BJ (cell line): ENCODE measurements around the gene PPP1R9A. TPM values are rescaled to one million over a fixed set of nuclear protein-coding genes. Genes with fewer than 3 reads are reported as not detected.

Experiments
- CTCF ChIA-PET: fragments of 350-600 bp; formaldehyde crosslinking; extraction: SDS; loops from one replicate; lab custom pipeline; 2021; ENCODE audit warnings: antibody characterized with exemption, inconsistent platforms; lab: Yijun Ruan, JAX
- POLR2A ChIA-PET: fragments of 300-600 bp; sonication (Branson Sonifier 250); formaldehyde crosslinking; extraction: SDS; loops from one replicate; lab custom pipeline; 2021; ENCODE audit warnings: antibody characterized with exemption; lab: Charles Lee
- DNase-seq: peaks from one replicate; pipeline ENCODE4 v3.0.0-alpha.2; 2011; ENCODE audit warnings: low read depth
- H3K27me3 ChIP-seq: 2 replicates; pipeline ENCODE4 v1.6.0; 2011; ENCODE audit warnings: low read length; ENCODE audit not compliant: control insufficient read depth, insufficient read depth
- H3K36me3 ChIP-seq: 2 replicates; pipeline ENCODE4 v1.5.1; 2011; ENCODE audit warnings: low read length; ENCODE audit not compliant: control insufficient read depth, insufficient read depth
- H3K4me3 ChIP-seq: 2 replicates; pipeline ENCODE4 v1.5.1; 2011; ENCODE audit warnings: low read depth, mild to moderate bottlenecking, control low read depth, low read length
- polyA plus RNA-seq: library from polyadenylated mRNA; depleted of rRNA; stranded (reverse); fragments of >200 nt; gene quantifications from 2 replicates; pipeline ENCODE4 v1.2.3, GENCODE V29; 2011
- TF ChIP-seq, protein P1 (sequence below): IDR thresholded peaks from 2 replicates; pipeline ENCODE4 v1.5.1; 2011; ENCODE audit warnings: low read depth, mild to moderate bottlenecking, control low read depth, inconsistent platforms, low read length, moderate library complexity; ENCODE audit not compliant: insufficient read depth

PPP1R9A gene
- polyA plus RNA-seq, 1 experiment, result 0.09 TPM

DNA sequence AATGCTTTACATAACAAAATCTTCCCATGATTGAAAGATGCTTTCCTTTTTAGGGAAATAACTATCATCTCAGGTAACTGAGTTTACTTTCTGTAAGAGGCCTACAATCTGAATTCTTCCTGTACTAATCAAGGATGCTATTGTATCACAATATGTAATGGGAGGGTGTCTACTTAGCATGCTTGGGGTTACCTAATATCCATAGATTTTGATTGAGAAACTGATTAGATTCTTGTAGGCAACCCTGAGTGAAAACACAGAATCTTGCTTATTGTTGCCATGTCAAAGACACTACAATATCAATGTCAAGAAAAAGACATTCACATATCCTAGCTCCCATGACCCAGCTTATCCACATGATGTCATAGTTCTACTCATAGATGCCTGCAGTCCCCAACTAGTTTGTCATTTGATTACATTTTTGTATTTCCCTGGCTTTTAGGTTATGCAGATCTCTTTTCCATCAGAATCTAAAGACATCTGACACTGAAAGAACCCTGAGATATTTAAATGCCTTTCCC is 354.6 kb downstream of the PPP1R9A start:
- ChIA-PET POLR2A (no interaction called here), CTCF (no interaction called here)
- TF ChIP-seq, protein P1, sequence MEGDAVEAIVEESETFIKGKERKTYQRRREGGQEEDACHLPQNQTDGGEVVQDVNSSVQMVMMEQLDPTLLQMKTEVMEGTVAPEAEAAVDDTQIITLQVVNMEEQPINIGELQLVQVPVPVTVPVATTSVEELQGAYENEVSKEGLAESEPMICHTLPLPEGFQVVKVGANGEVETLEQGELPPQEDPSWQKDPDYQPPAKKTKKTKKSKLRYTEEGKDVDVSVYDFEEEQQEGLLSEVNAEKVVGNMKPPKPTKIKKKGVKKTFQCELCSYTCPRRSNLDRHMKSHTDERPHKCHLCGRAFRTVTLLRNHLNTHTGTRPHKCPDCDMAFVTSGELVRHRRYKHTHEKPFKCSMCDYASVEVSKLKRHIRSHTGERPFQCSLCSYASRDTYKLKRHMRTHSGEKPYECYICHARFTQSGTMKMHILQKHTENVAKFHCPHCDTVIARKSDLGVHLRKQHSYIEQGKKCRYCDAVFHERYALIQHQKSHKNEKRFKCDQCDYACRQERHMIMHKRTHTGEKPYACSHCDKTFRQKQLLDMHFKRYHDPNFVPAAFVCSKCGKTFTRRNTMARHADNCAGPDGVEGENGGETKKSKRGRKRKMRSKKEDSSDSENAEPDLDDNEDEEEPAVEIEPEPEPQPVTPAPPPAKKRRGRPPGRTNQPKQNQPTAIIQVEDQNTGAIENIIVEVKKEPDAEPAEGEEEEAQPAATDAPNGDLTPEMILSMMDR, result no peak
- Histone ChIP-seq H3K27me3 (no peaks in the 10 kb centered on the region), H3K4me3 (no peak overlapping the region), H3K36me3 (no peaks in the 10 kb centered on the region)
- DNase-seq, result no peak

DNA sequence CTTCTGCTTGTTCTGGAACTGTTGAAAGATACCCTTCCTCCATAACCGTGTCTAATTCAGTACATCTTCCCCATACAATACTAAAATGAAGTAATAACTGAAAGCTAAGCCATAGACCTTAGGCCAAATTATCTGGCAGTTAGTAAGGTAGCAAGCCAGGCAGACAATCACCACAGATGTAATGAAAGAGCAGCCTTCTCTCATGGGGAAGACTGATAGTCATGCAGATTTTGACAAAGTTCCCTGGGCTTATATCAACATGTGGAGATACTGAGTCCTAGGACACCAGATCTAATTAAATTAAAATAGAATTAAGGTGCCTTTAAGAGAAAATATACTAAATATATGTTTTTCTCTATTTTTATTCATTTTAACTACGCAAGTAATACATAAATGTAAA is 355.5 kb downstream of the PPP1R9A start:
- CTCF ChIA-PET, result no interaction called here
- no peaks in the 10 kb centered on the region for H3K27me3 ChIP-seq
- POLR2A ChIA-PET, result no interaction called here

DNA sequence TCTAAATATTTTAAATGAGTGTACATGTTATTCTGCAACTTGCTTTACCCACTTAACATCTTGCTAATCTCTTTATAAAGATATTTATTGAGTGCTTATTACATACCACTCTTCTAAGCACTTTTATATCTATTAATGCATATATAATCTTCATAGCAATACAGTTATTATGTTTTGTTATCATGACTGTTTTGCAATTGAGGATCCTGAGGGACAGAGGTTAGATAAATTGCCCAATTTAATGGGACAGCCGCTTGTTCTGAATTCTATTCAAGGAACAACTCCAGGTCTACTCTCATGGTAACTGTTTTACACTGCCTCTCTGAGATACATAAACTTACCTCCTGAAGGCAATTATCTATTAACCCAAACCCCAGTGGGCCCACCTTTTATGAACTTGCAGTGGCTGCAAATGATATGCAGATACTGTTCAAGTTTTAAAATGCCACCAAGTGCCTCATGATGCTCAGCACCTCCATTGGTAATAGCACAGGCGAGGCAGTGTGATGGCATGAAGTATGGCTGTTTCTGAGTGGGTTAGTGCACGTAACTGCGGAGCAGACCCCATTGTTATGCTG is 356.5 kb downstream of the PPP1R9A start:
- CTCF ChIA-PET, result no interaction called here
- Histone ChIP-seq H3K27me3 (no peaks in the 10 kb centered on the region), H3K36me3 (no peaks in the 10 kb centered on the region), H3K4me3 (no peak overlapping the region)
- TF ChIP-seq, protein P1, result no peak
- POLR2A ChIA-PET, result no interaction called here
- no peak for DNase-seq

More for the DNA sequence above, 355.5 kb downstream of the PPP1R9A start:
- Histone ChIP-seq H3K4me3 (no peak overlapping the region), H3K36me3 (no peaks in the 10 kb centered on the region)
- TF ChIP-seq, protein P1, result no peak
- DNase-seq, result no peak

DNA sequence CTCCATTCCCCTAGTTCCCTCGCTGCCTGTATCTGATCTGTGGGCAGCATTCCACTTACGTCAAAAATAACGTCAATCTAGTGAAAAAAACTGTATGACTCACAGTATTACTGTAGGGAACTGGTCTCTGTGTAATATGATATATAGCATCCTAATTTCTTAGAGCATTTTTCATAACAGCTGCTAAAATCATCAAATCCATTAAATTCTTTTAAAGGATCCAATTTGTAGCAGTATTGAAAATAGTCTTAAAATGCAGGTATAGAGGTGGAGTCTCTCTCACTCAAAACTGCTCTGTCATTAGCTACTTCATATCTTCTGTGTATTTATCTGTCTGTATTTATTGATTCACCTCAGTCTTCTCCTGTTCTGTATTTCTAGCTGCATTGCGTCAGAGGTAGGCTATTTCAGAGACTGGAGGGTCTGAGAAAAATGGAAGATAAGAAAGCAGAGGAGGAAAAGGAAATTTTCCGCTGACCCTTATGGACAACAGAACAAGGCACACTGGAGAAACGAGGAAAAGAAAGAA is 357.0 kb downstream of the PPP1R9A start:
- POLR2A ChIA-PET, result no interaction called here
- no peak for DNase-seq
- H3K4me3 ChIP-seq, result no peak overlapping the region

DNA sequence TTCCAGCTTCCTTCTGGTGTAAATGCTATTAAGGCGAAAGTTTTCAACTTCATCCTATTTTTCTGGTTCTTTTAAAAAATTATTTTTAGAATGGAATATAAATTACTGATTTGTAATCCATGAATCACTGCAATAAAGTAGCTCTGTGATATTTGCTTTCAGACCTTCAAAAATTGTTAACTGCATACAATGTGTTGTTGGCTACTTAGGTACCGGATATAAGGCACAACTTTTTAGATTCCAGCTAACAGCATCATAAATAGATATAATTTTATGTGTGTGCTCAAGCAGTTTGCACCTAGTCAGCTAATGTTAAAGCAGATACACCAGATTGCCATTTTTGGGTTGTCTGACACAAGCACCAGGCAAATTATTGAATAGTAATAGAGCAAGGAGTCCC is 358.2 kb downstream of the PPP1R9A start:
- POLR2A ChIA-PET, result no interaction called here
- TF ChIP-seq, protein P1, result no peak
- no peaks in the 10 kb centered on the region for H3K36me3 ChIP-seq

More for the DNA sequence above, 357.0 kb downstream of the PPP1R9A start:
- TF ChIP-seq, protein P1, result no peak
- Histone ChIP-seq H3K27me3 (no peaks in the 10 kb centered on the region), H3K36me3 (no peaks in the 10 kb centered on the region)
- CTCF ChIA-PET, result interaction anchor here (1.2 kb wide), 1 partner anchor 18 kb away, joined by 3 read pairs; no protein-coding TSS in a partner anchor

More for the DNA sequence above, 358.2 kb downstream of the PPP1R9A start:
- Histone ChIP-seq H3K4me3 (no peak overlapping the region), H3K27me3 (no peaks in the 10 kb centered on the region)
- no peak for DNase-seq
- CTCF ChIA-PET, result interaction anchor here (0.7 to 1.2 kb wide), 2 partner anchors 19 to 77 kb away, joined by 3 read pairs; no protein-coding TSS in a partner anchor
